Progenitor cell of endocrine pancreas (in vitro differentiated cells): ENCODE data around the gene PTGDR2. TPM values are rescaled to one million over a fixed set of nuclear protein-coding genes. Genes with fewer than 3 reads are reported as not detected.

Experiments
- DNase-seq: peaks from one replicate; pipeline ENCODE4 v3.0.0; 2021; ENCODE audit warnings: low spot score; ENCODE audit not compliant: unreplicated experiment
- H3K27ac Mint-ChIP-seq: 2 replicates; pipeline ENCODE4 v1.8.0; 2021; ENCODE audit warnings: mild to moderate bottlenecking, moderate library complexity, mixed read lengths
- H3K27me3 Mint-ChIP-seq: 2 replicates; pipeline ENCODE4 v1.8.0; 2021; ENCODE audit warnings: mixed read lengths
- H3K36me3 Mint-ChIP-seq: 2 replicates; pipeline ENCODE4 v1.8.0; 2022; ENCODE audit warnings: mixed read lengths; ENCODE audit not compliant: insufficient read depth
- H3K4me1 Mint-ChIP-seq: 2 replicates; pipeline ENCODE4 v1.8.0; 2021; ENCODE audit warnings: low read depth, mixed read lengths
- H3K4me3 Mint-ChIP-seq: 2 replicates; pipeline ENCODE4 v1.8.0; 2021; ENCODE audit warnings: low read depth, mild to moderate bottlenecking, moderate library complexity, mixed read lengths
- H3K9me3 Mint-ChIP-seq: 2 replicates; pipeline ENCODE4 v1.8.0; 2021; ENCODE audit warnings: low read depth, mixed read lengths
- total RNA-seq: library from RNA; stranded (reverse); gene quantifications from 2 replicates; pipeline ENCODE4 v1.2.1, GENCODE V29; 2021
- TF ChIP-seq, protein P1 (sequence below): fragments of 200-600 bp; sonication (generic); IDR thresholded peaks from one replicate; pipeline ENCODE4 v1.5.0; 2021; ENCODE audit warnings: antibody characterized with exemption, mild to moderate bottlenecking; ENCODE audit not compliant: unreplicated experiment

PTGDR2 gene
- total RNA-seq, 1 donor from 2014 or later, result 2.0 TPM

DNA sequence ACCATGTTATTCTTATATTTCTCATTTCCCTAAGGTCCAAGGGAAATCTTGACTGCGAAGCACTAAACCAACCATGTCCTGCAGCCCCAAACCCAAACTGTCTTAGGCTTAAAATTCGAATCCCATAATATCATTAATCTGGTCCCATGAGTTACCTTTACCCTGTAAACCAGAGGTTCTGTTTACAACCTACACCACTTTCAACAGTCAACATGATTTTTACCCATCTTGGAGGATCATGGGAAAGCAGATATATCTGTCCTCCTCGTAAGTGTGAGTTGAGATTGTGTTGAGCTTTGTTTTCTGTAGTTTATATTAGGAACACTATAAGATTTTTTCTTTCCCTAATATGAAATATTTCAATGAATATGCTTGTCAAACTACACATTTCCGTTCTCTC is 44.2 kb upstream of the PTGDR2 start:
- Mint-ChIP-seq H3K27me3 (no peaks in the 10 kb centered on the region), H3K4me1 (peaks cover 6% of the 10 kb centered on the region)

GRCh38 chr11:60899046-60899936 is 43.5 kb upstream of the PTGDR2 start:
- no peaks in the 10 kb centered on the region for H3K27me3 Mint-ChIP-seq
- no peak for DNase-seq
- peaks cover 3% of the 10 kb centered on the region for H3K4me1 Mint-ChIP-seq
- TF ChIP-seq, protein P1, sequence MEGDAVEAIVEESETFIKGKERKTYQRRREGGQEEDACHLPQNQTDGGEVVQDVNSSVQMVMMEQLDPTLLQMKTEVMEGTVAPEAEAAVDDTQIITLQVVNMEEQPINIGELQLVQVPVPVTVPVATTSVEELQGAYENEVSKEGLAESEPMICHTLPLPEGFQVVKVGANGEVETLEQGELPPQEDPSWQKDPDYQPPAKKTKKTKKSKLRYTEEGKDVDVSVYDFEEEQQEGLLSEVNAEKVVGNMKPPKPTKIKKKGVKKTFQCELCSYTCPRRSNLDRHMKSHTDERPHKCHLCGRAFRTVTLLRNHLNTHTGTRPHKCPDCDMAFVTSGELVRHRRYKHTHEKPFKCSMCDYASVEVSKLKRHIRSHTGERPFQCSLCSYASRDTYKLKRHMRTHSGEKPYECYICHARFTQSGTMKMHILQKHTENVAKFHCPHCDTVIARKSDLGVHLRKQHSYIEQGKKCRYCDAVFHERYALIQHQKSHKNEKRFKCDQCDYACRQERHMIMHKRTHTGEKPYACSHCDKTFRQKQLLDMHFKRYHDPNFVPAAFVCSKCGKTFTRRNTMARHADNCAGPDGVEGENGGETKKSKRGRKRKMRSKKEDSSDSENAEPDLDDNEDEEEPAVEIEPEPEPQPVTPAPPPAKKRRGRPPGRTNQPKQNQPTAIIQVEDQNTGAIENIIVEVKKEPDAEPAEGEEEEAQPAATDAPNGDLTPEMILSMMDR, result peak; percentile 92
- H3K27ac Mint-ChIP-seq, result no peak overlapping the region
- no peaks in the 10 kb centered on the region for H3K9me3 Mint-ChIP-seq
- H3K36me3 Mint-ChIP-seq, result peaks cover 18% of the 10 kb centered on the region
- no peak overlapping the region for H3K4me3 Mint-ChIP-seq

More for the DNA sequence above, 44.2 kb upstream of the PTGDR2 start:
- H3K9me3 Mint-ChIP-seq, result no peaks in the 10 kb centered on the region
- peaks cover 15% of the 10 kb centered on the region for H3K36me3 Mint-ChIP-seq
- peak overlapping the region; percentile 41 for H3K27ac Mint-ChIP-seq
- DNase-seq, result no peak
- TF ChIP-seq, protein P1, result no peak
- no peak overlapping the region for H3K4me3 Mint-ChIP-seq

GRCh38 chr11:60897496-60897895 is 41.7 kb upstream of the PTGDR2 start:
- no peaks in the 10 kb centered on the region for H3K9me3 Mint-ChIP-seq
- TF ChIP-seq, protein P1, result no peak
- H3K4me1 Mint-ChIP-seq, result no peaks in the 10 kb centered on the region
- no peaks in the 10 kb centered on the region for H3K27me3 Mint-ChIP-seq
- peaks cover 19% of the 10 kb centered on the region for H3K36me3 Mint-ChIP-seq
- H3K27ac Mint-ChIP-seq, result no peak overlapping the region
- no peak overlapping the region for H3K4me3 Mint-ChIP-seq
- DNase-seq, result no peak

DNA sequence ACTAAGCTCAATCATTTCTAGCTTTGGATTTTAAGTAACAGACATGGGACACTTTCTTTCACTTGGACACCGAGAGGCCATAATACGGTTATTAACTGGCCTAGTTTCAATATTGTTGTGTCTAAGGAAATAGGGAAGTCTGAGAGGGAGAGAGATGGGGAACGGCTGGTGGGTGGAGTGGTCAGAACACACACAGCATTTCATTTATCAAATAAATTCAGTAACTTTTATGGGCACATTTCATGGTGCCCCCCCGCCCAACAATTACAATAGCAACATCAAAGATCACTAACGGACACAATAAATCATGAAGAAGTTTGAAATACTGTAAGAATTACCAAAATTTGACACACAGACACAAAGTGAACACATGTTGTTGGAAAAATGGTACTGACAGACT is 39.9 kb upstream of the PTGDR2 start:
- no peaks in the 10 kb centered on the region for H3K4me1 Mint-ChIP-seq
- TF ChIP-seq, protein P1, result no peak
- no peak overlapping the region for H3K4me3 Mint-ChIP-seq
- no peaks in the 10 kb centered on the region for H3K9me3 Mint-ChIP-seq
- peaks cover 16% of the 10 kb centered on the region for H3K36me3 Mint-ChIP-seq
- DNase-seq, result no peak
- no peaks in the 10 kb centered on the region for H3K27me3 Mint-ChIP-seq
- H3K27ac Mint-ChIP-seq, result no peak overlapping the region

DNA sequence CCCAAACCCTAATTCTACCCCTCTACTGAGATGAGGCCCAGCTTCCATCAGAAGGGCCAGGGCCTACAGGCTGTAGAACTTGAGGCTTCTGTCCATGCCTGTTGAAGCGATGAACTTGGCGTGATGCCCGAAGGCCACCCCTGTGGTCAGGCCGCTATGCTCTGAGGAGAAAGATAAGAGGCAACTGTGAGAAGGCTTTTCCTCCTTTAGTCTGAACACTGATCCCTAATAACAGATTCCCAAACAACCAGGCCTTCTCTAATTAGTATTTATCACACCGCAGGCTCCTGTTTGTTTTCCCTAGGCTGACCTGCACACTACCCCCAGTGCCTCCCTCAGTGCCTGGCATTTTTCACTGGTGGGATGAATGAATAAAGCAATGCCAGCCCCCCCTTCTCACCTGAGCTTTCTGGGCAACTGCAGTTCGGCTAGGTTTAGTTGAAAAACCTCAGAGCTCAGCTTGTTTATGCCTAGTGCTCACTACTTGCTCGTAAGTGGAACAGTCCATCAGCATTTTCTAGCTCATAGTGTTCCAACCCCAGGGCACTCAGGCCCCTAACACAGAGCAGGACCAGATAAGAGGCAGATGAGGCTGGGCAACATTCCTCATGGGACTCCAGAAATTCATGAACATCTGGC is 35.5 kb upstream of the PTGDR2 start:
- Mint-ChIP-seq H3K9me3 (no peaks in the 10 kb centered on the region), H3K4me3 (no peak overlapping the region), H3K4me1 (peaks cover 7% of the 10 kb centered on the region), H3K27ac (peak overlapping the region; percentile 67), H3K27me3 (no peaks in the 10 kb centered on the region), H3K36me3 (peaks cover 11% of the 10 kb centered on the region)
- no peak for DNase-seq
- TF ChIP-seq, protein P1, result no peak
